ENCODE results near the gene ESCO1. TPM values are rescaled to one million over a fixed set of nuclear protein-coding genes. Genes with fewer than 3 reads are reported as not detected.

ESCO1 gene
- total RNA-seq, 1 donor from 2014 or later, result 16.5 TPM

GRCh38 chr18:21534327-21534726, 66.2 kb downstream of the ESCO1 start:
- DNase-seq (no peak), ATAC-seq (no peak)
- H3K27me3 ChIP-seq (ENCODE audit: low read depth), result no peaks in the 10 kb centered on the region
- H3K36me3 ChIP-seq, result peaks cover 90% of the 10 kb centered on the region
- H3K27ac ChIP-seq, result no peak overlapping the region
- no peak overlapping the region for H3K4me3 ChIP-seq
- no peaks in the 10 kb centered on the region for H3K4me1 ChIP-seq
- no peaks in the 10 kb centered on the region for H3K9me3 ChIP-seq
- intact Hi-C loops (cut with DNase I), result no loop called here
- TF ChIP-seq CTCF (IDR thresholded peaks at IDR 0.05), result no peak

- no peak overlapping the region for H3K4me3 ChIP-seq
- DNase-seq (no peak), ATAC-seq (no peak)
- H3K27ac ChIP-seq, result no peak overlapping the region
- no peaks in the 10 kb centered on the region for H3K27me3 ChIP-seq (ENCODE audit: low read depth)
- TF ChIP-seq CTCF (IDR thresholded peaks at IDR 0.05), result no peak
- peaks cover 55% of the 10 kb centered on the region for H3K36me3 ChIP-seq
- intact Hi-C loops (cut with DNase I), result no loop called here
- no peaks in the 10 kb centered on the region for H3K9me3 ChIP-seq
- H3K4me1 ChIP-seq, result no peaks in the 10 kb centered on the region
Measured at GRCh38 chr18:21526463-21526862, 74.0 kb downstream of the ESCO1 start.

GRCh38 chr18:21525916-21526315, 74.6 kb downstream of the ESCO1 start:
- H3K27me3 ChIP-seq (ENCODE audit: low read depth), result no peaks in the 10 kb centered on the region
- no peaks in the 10 kb centered on the region for H3K4me1 ChIP-seq
- H3K9me3 ChIP-seq, result no peaks in the 10 kb centered on the region
- ATAC-seq (no peak), DNase-seq (no peak)
- no peak overlapping the region for H3K27ac ChIP-seq
- peaks cover 49% of the 10 kb centered on the region for H3K36me3 ChIP-seq
- intact Hi-C loops (cut with DNase I), result no loop called here
- TF ChIP-seq CTCF (IDR thresholded peaks at IDR 0.05), result no peak
- H3K4me3 ChIP-seq, result no peak overlapping the region

- no peak for TF ChIP-seq CTCF (IDR thresholded peaks at IDR 0.05)
- peaks cover 25% of the 10 kb centered on the region for H3K36me3 ChIP-seq
- H3K4me3 ChIP-seq, result no peak overlapping the region
- DNase-seq, result no peak
- H3K9me3 ChIP-seq, result no peaks in the 10 kb centered on the region
- ATAC-seq, result no peak
- H3K27me3 ChIP-seq (ENCODE audit: low read depth), result no peaks in the 10 kb centered on the region
- H3K27ac ChIP-seq, result no peak overlapping the region
- H3K4me1 ChIP-seq, result no peaks in the 10 kb centered on the region
- intact Hi-C loops (cut with DNase I), result no loop called here
Measured at GRCh38 chr18:21522530-21522929, 78.0 kb downstream of the ESCO1 start.

- intact Hi-C loops (cut with DNase I), result no loop called here
- H3K4me1 ChIP-seq, result no peaks in the 10 kb centered on the region
- peaks cover 10% of the 10 kb centered on the region for H3K36me3 ChIP-seq
- no peak overlapping the region for H3K27ac ChIP-seq
- DNase-seq, result no peak
- no peak for TF ChIP-seq CTCF (IDR thresholded peaks at IDR 0.05)
- no peak overlapping the region for H3K4me3 ChIP-seq
- no peaks in the 10 kb centered on the region for H3K27me3 ChIP-seq (ENCODE audit: low read depth)
- no peak for ATAC-seq
- no peaks in the 10 kb centered on the region for H3K9me3 ChIP-seq
Measured at GRCh38 chr18:21513741-21514140, 86.8 kb downstream of the ESCO1 start.

GRCh38 chr18:21513292-21513691, 87.2 kb downstream of the ESCO1 start:
- no peaks in the 10 kb centered on the region for H3K4me1 ChIP-seq
- DNase-seq, result no peak
- no peak for TF ChIP-seq CTCF (IDR thresholded peaks at IDR 0.05)
- H3K9me3 ChIP-seq, result no peaks in the 10 kb centered on the region
- no peaks in the 10 kb centered on the region for H3K27me3 ChIP-seq (ENCODE audit: low read depth)
- H3K36me3 ChIP-seq, result peaks cover 10% of the 10 kb centered on the region
- intact Hi-C loops (cut with DNase I), result no loop called here
- peak; percentile 42 to 54 for ATAC-seq
- H3K27ac ChIP-seq, result no peak overlapping the region
- no peak overlapping the region for H3K4me3 ChIP-seq
